Skin of body (tissue), 2 donors: Measurements from ENCODE around the gene TXLNB. TPM values are rescaled to one million over a fixed set of nuclear protein-coding genes. Genes with fewer than 3 reads are reported as not detected.
"Not testable (repeated sequence)": the region's sequence is repeated elsewhere in the genome, so short reads cannot be mapped to it uniquely, and the experiment has no call there.

ENCODE experiments used
- DNase-seq: peaks from one replicate; lab custom pipeline; 2025; lab: John Stamatoyannopoulos, UW
- total RNA-seq: library from RNA; depleted of rRNA; stranded (reverse); fragments of >200 nt; gene quantifications from one replicate; pipeline ENCODE4 v1.2.3, GENCODE V29; 2014

TXLNB gene
- total RNA-seq, 1 donor from 2014 or later: 15.0 TPM

DNA sequence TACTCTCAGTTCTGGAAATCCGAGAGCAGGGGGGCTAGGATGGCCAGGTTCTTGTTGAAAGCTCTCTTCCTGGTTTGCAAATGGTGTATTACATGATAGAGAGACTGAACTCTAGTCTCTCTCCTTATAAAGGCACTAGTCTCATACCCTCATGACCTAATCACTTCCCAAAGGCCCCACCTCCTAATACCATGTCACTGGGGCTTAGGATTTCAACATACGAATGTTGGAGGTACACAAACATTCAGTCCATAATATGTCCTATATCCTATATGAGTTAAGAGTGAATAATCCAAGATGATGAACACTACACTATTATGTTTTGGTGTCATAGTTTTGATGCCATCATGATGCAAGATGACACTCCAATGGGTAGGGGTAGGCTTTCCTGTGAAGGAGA, 20.0 kb upstream of the TXLNB start:
- no peak for DNase-seq

DNA sequence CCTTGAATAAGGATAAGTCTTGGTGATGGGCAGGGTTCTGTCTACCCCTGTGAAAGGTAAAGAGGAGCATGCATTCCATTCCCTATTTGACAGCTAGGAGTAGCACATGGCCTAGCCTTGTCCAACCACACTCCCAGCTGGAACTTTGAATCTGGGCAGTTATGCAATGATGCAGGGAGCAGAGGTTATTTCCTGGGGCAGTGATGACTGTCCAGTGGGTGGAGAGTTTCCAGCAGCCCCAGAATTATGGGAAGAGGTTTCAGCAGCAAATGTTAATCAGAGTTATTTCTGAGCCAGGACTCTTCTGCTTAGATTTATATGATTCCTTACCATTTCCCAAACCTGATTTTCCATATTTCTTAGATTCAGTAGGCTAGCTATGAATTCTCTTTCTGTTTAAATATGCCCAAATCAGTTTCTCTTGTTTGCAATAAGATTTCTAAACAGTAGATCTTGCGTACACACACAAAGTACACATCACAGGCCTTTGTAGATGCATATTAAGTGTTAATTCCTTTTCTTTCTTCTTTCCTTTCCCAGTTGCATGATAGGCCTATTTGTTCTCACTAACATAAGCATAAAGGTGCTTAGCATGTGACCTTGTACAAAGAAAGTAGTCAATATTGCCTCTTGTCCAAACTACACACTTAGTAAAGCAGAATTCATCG, 17.3 kb upstream of the TXLNB start:
- DNase-seq: no peak

DNA sequence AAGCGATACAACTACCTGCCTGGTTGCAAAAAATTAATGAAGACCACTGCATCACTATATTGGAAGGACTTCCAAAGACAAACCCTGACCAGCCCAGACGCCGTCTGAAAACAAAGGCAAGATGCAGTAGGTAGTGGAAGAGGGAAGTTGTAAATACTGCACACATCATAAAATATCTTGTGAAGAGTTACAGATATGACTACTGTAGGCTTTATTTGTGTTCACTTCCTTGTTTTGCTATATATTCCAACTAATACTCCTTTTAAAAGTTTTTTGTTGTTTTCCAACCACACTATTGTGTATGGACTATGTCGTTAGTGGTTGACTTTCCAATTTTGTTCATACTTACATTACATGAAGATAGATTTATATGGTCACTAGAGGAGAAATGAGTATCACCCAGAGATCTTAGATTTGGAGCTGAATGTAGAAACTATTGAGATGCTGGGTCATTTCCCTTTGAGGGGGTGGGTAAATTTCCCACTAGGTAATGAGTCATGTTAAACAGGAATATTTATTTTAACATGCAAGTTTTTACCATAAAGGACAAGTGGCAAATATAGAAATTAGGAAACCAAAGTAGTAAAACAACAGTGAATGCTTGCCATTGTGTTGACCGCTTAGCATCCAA, 16.6 kb upstream of the TXLNB start:
- no peak for DNase-seq

DNA sequence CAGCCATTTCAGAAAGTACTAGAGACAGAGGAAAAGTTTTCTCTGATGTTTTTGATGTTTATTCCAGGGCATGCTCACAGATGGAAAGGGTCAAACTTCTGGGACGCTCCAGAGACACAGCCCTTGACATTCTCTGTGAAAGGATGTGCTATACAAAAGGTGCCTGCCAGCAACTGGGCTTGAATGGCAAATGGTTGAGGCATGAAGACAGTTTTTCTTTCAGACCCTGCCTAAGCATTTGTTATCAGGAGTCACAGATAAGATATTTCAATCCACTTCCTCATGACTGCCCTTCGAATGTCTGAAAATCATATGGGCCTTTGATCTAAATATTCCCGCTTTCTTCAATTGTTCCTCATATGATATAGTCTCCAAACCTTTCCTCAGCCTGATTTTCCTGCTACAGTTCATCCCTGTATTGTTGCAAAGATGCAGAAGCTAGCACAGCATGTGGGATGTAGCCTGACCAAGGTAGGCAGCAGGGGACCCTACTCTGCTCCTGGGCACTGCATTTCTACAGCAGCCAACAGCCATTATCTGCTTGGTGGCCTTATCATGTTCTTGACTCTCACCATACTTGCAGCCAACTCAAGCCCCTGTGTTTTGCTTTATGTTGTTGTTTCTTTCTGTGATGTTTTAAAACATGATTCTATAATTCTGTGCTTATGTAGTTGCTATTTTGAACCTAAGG, 14.6 kb upstream of the TXLNB start:
- no peak for DNase-seq

DNA sequence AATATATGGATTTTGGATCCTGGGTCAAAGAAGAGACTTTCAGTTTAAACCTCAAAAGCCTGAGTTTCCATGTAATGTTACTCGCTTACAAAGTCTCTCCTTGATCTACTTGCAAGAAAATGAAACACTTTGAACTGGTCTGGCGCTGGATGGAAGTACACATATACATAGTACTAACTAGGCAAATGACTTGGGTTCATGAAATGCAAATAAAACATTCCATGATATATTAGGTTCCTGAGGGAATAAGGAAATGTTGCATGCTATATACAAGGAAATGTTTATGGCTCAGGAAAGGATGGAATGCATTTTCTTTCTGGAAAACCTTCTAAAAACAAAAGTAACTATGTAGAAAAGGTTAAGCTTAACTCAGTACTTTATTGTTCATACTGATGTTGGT, 11.4 kb upstream of the TXLNB start:
- no peak for DNase-seq

DNA sequence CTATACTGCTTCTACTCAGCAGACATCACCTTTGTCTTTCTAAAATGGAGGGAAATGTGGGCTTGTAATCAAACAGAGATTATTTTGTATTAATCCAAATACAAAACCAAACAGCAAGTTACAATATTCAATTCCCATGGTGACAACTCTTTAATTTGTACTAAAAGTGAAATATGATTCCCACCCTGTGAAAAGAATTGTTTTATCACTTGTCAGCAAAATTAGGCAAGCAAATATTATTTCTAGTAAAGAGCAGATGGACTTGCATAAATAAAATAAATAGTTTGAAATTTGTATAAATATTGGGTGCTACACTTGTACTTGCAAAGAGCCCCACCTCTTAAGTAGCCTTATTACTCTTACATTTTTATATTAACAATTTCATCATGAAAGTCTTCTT, 6.1 kb upstream of the TXLNB start:
- DNase-seq: no peak

DNA sequence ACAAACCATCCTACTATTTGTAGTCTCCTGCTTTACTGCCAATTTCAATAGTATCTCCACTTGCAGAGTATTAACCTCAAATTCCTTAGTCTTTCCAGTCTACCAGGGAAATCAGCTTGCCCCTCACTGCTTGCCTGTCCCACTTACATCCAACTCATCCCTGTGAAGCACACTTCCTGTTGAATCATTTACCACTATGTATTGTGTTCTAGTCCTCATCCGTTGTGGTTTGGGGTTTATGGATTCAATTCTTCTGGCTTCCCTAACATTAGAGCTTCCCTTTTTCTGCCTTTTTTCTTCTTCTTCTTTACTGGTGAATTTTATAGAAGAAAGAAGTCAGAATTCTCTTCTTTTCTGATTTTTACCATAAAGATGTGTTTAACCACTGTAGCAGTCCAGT, 5.1 kb upstream of the TXLNB start:
- DNase-seq: no peak

DNA sequence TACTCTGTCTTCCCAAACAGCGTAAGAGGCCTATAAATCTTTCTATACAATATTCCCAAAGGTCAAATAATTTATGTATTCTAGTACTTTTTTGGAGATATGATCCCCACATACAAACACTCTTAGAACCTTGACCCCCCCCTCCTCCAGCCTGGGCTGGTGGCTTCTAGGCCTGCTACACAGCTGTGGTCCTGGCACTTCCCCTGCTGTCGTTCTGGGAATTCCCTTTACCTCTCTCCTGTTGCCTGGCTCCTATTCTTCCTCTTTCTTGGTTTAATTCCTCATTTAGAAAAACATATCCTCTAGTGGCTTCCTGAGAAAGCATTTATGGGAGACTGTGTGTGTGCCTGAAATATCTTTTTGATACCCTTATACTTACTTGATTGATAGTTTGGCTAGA, 4.1 kb upstream of the TXLNB start:
- no peak for DNase-seq

DNA sequence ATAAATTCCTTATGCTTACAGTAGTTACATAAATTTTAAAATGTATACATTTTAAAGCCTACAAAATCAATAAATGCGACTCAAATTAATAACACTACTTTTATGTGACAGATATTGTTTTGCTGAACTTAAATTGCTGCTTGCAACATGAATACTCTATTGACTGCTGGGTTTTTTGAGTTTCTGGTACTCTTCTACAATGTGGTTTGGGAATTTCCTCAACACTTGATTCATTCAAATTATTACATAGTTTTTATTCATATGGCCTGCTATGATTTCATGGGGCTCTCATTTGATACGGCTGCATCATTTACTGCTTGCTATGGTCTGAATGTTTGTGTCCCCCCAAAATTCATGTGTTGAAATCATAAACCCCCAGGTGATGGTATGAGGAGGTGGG, 2.3 kb upstream of the TXLNB start:
- no peak for DNase-seq

DNA sequence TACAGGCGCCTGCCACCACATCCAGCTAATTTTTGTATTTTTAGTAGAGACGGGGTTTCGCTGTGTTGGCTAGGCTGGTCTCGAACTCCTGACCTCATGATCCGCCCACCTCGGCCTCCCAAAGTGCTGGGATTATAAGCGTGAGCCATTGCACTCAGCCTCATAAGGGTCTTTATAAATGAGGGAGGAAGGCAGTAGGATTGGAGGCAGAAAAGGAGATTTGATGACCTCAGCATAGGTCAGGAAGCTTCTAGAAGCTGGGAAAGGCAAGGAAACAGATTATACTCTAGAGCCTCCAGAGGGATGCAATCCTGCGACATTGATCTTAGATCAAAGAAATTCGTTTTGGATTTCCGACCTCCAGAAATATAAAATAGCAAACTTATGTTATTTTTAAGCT, 1.4 kb upstream of the TXLNB start:
- DNase-seq: not testable (repeated sequence)

DNA sequence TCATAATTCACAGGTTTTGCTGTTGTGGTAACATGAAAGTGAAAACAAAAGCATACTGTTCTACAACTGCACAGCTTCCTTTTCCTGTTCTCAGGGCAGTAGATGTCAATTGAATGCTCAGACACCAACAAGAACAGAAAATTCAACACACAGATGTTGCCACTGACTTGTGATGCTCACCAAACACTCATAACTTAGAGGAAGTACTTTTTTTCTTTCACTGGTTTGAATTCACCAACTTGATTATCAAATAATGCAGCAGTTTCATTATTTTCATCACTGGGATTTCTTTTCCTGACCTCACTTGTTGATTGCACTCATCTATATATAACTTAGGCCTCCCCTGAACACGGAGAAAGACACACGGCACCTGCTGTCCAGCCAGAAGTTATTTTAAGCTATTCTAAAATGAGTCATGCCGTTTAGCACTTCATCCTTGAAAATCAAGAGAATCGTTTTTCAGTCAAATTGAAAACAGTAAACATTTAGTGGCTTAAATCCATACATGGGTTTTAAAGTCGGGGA, 949 bp downstream of the TXLNB start:
- DNase-seq: peak; percentile 46

DNA sequence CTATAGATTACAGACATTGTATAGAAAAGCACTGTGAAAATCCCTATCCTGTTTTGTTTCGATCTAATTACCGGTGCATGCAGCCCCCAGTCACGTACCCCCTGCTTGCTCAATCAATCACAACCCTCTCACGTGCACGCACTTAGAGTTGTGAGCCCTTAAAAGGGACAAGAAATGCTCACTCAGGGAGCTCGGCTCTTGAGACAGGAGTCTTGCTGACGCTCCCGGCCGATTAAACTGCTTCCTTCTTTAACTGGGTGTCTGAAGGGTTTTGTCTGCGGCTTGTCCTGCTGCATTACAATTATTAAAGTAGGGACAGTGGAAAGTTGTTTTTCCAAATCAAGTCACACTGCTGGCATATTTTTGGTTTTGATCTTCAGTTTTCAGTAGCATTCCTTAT, 2.6 kb downstream of the TXLNB start:
- DNase-seq: no peak

DNA sequence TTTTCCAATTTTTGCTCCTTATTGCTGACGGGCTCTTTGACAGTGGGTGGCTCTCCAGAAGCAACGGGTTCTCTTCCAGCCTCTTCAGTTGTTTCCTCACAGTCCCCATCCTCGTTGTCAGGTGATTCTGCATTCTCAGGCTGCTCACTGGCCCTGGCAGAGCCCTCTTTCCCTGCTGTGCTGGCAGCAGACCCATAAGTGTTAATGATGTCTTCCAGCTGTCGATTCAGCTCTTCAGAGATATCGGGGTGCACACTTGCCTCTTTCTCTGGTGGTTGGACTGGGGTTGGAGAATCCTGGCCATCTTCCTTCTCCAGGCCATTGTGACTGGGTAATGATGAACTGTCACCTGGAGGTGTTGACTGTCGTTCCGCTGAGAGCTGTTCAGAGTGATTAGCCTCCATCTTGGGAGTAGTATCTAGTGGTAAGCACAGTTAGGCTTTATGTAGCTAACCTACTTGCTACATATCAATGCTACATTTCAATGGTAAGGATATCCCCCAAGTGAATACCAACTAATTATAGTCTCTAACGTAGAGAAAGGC, 3.2 kb downstream of the TXLNB start:
- DNase-seq: no peak

DNA sequence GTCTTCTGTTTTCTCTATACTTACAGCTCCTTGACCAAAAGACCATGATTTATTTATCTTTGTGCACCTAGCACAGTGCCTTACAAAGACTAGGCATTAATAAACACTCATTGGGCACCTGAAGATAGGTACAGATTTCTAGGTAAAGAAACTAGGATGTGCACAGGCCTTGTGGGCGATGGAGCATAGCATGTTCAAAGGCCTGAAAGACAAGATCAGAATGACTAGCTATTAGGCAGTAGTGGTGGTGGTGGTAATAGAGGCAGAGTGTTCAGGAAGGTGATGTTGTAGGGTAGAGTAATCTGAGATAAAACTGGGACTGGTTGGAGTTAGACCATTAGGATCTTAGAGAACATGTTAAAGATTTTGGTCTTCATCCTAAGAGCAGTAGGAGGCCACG, 3.9 kb downstream of the TXLNB start:
- no peak for DNase-seq

DNA sequence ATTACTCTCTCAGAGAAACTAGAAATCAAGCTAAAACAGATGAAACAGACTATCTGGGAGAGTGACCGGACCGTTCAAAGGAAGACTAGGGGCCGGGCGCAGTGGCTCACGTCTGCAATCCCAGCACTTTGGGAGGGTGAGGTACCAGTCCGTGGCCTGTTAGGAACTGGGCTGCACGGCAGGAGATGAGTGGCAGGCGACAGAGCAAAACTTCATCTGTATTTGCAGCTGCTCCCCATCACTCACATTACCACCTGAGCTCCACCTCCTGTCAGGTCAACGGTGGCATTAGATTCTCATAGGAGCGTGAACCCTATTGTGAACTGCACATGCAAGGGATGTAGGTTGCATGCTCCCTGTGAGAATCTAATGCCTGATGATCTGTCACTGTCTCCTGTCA, 5.4 kb downstream of the TXLNB start:
- not testable (repeated sequence) for DNase-seq

DNA sequence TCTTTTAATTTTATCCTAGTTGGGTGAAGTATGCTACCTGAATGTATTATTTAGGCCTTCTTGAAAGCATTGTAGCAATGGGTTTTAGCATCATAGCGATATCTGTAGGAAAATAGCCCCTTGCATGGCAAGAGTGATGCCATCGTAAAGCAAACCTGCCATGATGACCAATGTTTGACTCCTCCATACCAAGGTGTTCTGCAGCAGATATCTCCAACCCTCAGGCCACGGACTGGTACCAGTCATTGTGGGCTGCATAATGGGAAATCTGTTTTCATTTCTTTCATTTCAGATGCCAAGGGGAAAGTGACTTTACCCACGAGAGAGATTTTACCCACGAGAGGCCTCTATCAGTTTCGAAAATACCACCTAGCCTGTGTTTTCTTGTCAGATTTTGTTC, 6.2 kb downstream of the TXLNB start:
- no peak for DNase-seq

DNA sequence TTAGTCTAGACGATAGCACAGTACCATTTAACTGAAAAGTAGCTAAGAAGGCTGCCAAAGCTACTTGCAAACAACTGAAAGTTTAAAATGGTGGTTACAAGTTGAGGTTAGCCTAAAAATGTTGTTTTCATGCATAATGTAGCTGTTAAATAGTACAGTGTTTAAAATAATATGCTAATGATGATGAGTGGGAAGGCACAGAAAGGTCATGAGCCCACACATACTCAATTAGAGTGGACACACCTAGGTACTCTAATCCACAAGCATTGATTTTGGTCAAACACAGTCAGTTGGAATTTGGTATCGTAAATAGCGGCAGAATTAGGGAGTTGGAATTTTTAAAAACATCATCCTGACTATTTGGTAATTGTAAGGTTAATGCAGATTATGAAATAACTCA, 7.0 kb downstream of the TXLNB start:
- no peak for DNase-seq

DNA sequence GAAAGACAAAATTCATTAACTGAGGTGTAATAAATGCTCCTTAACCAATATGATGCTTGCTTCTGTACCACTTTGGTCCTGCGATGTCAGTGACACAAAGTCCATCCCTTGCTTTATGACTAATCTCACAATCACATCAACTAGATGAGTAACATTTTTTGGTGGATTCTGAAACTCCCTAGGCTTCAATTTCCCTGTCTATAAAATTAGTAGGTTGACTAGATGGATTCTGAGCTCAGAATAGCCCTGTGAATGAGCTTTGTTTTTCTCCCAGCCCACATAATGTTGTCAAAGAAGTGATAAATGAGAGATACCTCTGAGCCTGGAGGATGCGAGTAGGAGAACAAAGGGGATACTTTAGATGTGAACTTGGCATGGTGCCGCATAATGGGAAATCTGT, 9.1 kb downstream of the TXLNB start:
- no peak for DNase-seq

DNA sequence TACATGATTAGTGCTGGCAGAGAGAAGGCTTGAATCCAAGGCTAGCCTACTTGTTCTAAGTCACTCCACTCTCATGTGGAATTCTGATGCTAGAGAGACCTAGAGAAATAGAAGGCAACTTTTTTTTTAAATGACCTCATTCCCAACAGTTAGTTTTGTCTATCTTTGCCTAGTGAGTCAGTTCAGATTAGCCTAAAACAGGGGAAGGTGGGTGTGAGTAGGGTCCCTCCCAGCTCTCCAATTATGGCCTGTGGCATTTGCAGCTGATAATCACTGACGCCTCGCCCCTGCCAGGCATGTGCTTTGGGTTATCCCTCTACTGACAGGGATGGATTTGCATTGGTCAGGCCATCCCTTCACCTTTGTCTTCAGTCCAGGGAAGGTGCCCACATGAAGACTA, 13.6 kb downstream of the TXLNB start:
- no peak for DNase-seq

DNA sequence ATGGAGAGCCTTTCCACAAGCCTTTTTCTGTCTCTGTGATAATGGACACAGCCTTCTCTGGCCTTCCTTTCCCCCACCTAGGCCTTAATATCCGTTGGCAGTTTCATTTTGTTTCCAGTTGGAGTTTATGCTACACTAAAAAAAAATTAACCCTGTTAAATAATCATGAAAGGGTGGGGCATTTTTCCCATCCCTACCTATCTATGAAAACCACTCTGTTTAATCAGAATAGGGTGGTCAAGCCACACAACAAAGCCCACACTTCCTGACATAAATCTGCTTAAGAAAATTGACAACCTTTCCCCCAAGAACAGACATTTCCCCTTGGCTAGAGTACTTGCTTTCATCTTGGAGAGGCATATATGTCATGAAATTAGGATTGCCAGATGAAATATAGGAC, 14.2 kb downstream of the TXLNB start:
- no peak for DNase-seq

DNA sequence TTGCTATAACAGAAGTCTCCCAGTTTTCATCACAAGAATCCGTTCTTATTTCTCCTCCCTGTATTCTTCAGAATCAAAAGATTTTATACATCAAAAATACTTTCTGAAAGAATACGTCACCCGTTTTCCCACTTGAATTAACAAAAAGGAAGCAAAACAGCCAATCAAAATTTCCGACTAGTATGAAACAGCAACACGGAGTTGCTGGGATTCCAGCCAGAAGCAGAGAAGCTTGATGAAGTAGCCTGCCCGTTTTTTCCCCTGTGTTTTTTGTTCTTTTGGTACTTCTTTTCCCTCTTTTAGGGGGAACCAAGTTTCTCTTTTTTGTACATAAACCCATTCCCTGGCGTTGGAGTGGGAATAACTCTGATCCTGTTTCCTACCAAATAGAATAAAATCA, 14.6 kb downstream of the TXLNB start:
- DNase-seq: no peak

DNA sequence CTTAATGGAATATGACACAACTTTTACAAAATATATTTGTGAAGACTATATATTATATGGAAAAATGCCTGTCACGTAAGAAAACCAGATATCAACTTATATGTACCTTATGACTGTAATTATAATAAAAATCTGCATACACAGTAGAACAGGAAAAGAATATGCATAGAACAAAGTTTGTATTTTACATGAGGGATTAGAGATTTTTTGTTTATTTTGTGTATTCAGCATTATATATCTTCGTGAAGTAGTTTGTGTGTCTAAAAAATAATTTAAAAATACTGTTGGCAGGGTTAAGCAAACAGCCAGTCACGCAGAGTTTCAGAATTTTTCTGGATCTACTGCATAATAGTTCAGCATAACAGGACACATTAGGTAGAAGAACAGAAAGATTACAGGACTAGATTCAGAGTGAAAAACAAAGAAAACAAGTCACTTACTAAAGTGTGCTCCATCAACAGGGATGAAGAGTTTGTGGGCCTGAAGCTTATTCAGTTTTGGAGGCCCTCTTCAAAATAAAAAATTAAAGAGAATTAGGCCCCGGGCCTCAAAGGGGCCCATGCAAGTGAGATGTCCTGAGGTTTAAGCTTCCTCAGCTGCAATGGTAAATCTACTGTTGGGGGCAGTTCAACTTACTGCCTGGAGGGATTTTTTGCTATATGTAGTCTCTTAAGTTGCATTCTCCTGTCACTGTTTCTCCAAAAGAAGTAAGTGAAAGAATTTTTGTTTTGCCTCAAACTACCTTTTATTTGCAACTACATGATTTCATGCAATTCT, 16.3 kb downstream of the TXLNB start:
- DNase-seq: no peak
